ENCODE data around the gene PHLDA3.

PHLDA3 gene

GRCh38 chr1:201506557-201507359 is 37.8 kb upstream of the PHLDA3 start, which contains the start of gene CSRP1:
Gene CSRP1, minus strand, starts transcription at chr1:201507123. Its CDS starts 10,820 bp downstream, at chr1:201496303.
- Mint-ChIP-seq H3K4me3 (peak within 1 kb of the TSS; percentile 93), H3K9me3 (ENCODE audit: low read depth) (no peaks in the 10 kb centered on the region), H3K27me3 (no peaks in the 10 kb centered on the region), H3K27ac (peak within 1 kb of the TSS; percentile 91), H3K36me3 (no peaks in the 10 kb centered on the region), H3K4me1 (ENCODE audit: low read depth) (peaks cover 49% of the 10 kb centered on the region)

- Mint-ChIP-seq H3K4me3 (peak overlapping the region; percentile 93), H3K27me3 (no peaks in the 10 kb centered on the region), H3K36me3 (no peaks in the 10 kb centered on the region), H3K9me3 (ENCODE audit: low read depth) (no peaks in the 10 kb centered on the region), H3K4me1 (ENCODE audit: low read depth) (peaks cover 49% of the 10 kb centered on the region), H3K27ac (peak overlapping the region; percentile 82)
Observed at GRCh38 chr1:201506092-201506491, 37.1 kb upstream of the PHLDA3 start.

- H3K27ac Mint-ChIP-seq = no peak overlapping the region
- peak overlapping the region; percentile 93 for H3K4me3 Mint-ChIP-seq
- H3K4me1 Mint-ChIP-seq (ENCODE audit: low read depth) = peaks cover 49% of the 10 kb centered on the region
- no peaks in the 10 kb centered on the region for H3K9me3 Mint-ChIP-seq (ENCODE audit: low read depth)
- no peaks in the 10 kb centered on the region for H3K36me3 Mint-ChIP-seq
- H3K27me3 Mint-ChIP-seq = no peaks in the 10 kb centered on the region
Observed at GRCh38 chr1:201505503-201505890, 36.5 kb upstream of the PHLDA3 start.

GRCh38 chr1:201504799-201505502 is 36.0 kb upstream of the PHLDA3 start:
- Mint-ChIP-seq H3K9me3 (ENCODE audit: low read depth) (no peaks in the 10 kb centered on the region), H3K4me3 (peak overlapping the region; percentile 93), H3K36me3 (no peaks in the 10 kb centered on the region), H3K4me1 (ENCODE audit: low read depth) (peaks cover 49% of the 10 kb centered on the region), H3K27ac (no peak overlapping the region), H3K27me3 (no peaks in the 10 kb centered on the region)

- no peaks in the 10 kb centered on the region for H3K27me3 Mint-ChIP-seq
- H3K4me1 Mint-ChIP-seq (ENCODE audit: low read depth) = peaks cover 46% of the 10 kb centered on the region
- no peaks in the 10 kb centered on the region for H3K9me3 Mint-ChIP-seq (ENCODE audit: low read depth)
- H3K4me3 Mint-ChIP-seq = no peak overlapping the region
- no peaks in the 10 kb centered on the region for H3K36me3 Mint-ChIP-seq
- H3K27ac Mint-ChIP-seq = no peak overlapping the region
Observed at GRCh38 chr1:201504179-201504631, 35.2 kb upstream of the PHLDA3 start.

- Mint-ChIP-seq H3K27me3 (no peaks in the 10 kb centered on the region), H3K36me3 (no peaks in the 10 kb centered on the region), H3K27ac (no peak overlapping the region), H3K4me1 (ENCODE audit: low read depth) (peaks cover 42% of the 10 kb centered on the region), H3K9me3 (ENCODE audit: low read depth) (no peaks in the 10 kb centered on the region), H3K4me3 (no peak overlapping the region)
Observed at GRCh38 chr1:201503397-201504176, 34.6 kb upstream of the PHLDA3 start.

- H3K27ac Mint-ChIP-seq = no peak overlapping the region
- no peak overlapping the region for H3K4me3 Mint-ChIP-seq
- H3K36me3 Mint-ChIP-seq = no peaks in the 10 kb centered on the region
Observed at GRCh38 chr1:201502511-201502857, 33.5 kb upstream of the PHLDA3 start.

GRCh38 chr1:201501812-201502510 is 33.0 kb upstream of the PHLDA3 start:
- no peak overlapping the region for H3K27ac Mint-ChIP-seq
- peaks cover 33% of the 10 kb centered on the region for H3K4me1 Mint-ChIP-seq (ENCODE audit: low read depth)
- H3K4me3 Mint-ChIP-seq = no peak overlapping the region
- no peaks in the 10 kb centered on the region for H3K9me3 Mint-ChIP-seq (ENCODE audit: low read depth)
- no peaks in the 10 kb centered on the region for H3K36me3 Mint-ChIP-seq
- no peaks in the 10 kb centered on the region for H3K27me3 Mint-ChIP-seq

More at GRCh38 chr1:201502511-201502857, 33.5 kb upstream of the PHLDA3 start:
- Mint-ChIP-seq H3K9me3 (ENCODE audit: low read depth) (no peaks in the 10 kb centered on the region), H3K27me3 (no peaks in the 10 kb centered on the region), H3K4me1 (ENCODE audit: low read depth) (peaks cover 35% of the 10 kb centered on the region)

- Mint-ChIP-seq H3K4me3 (no peak overlapping the region), H3K9me3 (ENCODE audit: low read depth) (no peaks in the 10 kb centered on the region), H3K27me3 (no peaks in the 10 kb centered on the region), H3K27ac (no peak overlapping the region), H3K4me1 (ENCODE audit: low read depth) (peaks cover 28% of the 10 kb centered on the region), H3K36me3 (no peaks in the 10 kb centered on the region)
Observed at GRCh38 chr1:201501144-201501543, 32.2 kb upstream of the PHLDA3 start.

- peaks cover 24% of the 10 kb centered on the region for H3K4me1 Mint-ChIP-seq (ENCODE audit: low read depth)
- no peaks in the 10 kb centered on the region for H3K9me3 Mint-ChIP-seq (ENCODE audit: low read depth)
- no peak overlapping the region for H3K27ac Mint-ChIP-seq
- H3K27me3 Mint-ChIP-seq = no peaks in the 10 kb centered on the region
- H3K36me3 Mint-ChIP-seq = no peaks in the 10 kb centered on the region
- no peak overlapping the region for H3K4me3 Mint-ChIP-seq
Observed at GRCh38 chr1:201500670-201501120, 31.7 kb upstream of the PHLDA3 start.

- H3K36me3 Mint-ChIP-seq = no peaks in the 10 kb centered on the region
- no peaks in the 10 kb centered on the region for H3K9me3 Mint-ChIP-seq (ENCODE audit: low read depth)
- H3K4me3 Mint-ChIP-seq = no peak overlapping the region
- H3K27ac Mint-ChIP-seq = no peak overlapping the region
- peaks cover 17% of the 10 kb centered on the region for H3K4me1 Mint-ChIP-seq (ENCODE audit: low read depth)
- no peaks in the 10 kb centered on the region for H3K27me3 Mint-ChIP-seq
Observed at GRCh38 chr1:201499795-201500669, 31.0 kb upstream of the PHLDA3 start.

GRCh38 chr1:201499191-201499590 is 30.2 kb upstream of the PHLDA3 start:
- peaks cover 14% of the 10 kb centered on the region for H3K4me1 Mint-ChIP-seq (ENCODE audit: low read depth)
- H3K36me3 Mint-ChIP-seq = peaks cover 3% of the 10 kb centered on the region
- no peak overlapping the region for H3K4me3 Mint-ChIP-seq
- H3K27ac Mint-ChIP-seq = no peak overlapping the region
- H3K9me3 Mint-ChIP-seq (ENCODE audit: low read depth) = no peaks in the 10 kb centered on the region
- H3K27me3 Mint-ChIP-seq = no peaks in the 10 kb centered on the region

GRCh38 chr1:201498621-201499020 is 29.6 kb upstream of the PHLDA3 start:
- H3K27me3 Mint-ChIP-seq = no peaks in the 10 kb centered on the region
- H3K4me1 Mint-ChIP-seq (ENCODE audit: low read depth) = peaks cover 8% of the 10 kb centered on the region
- no peak overlapping the region for H3K4me3 Mint-ChIP-seq
- no peaks in the 10 kb centered on the region for H3K9me3 Mint-ChIP-seq (ENCODE audit: low read depth)
- H3K36me3 Mint-ChIP-seq = peaks cover 3% of the 10 kb centered on the region
- no peak overlapping the region for H3K27ac Mint-ChIP-seq

Data from activated naive CD8-positive, alpha-beta T cell (primary cell).